Neural crest cell (in vitro differentiated cells): ENCODE measurements around the gene KISS1R. TPM values are rescaled to one million over a fixed set of nuclear protein-coding genes. Genes with fewer than 3 reads are reported as not detected.
A peak's percentile ranks its signal among the peaks of the same experiment; 100 is the strongest.

Experiments used
- DNase-seq: peaks from one replicate; pipeline ENCODE4 v3.0.0; 2021; ENCODE audit warnings: low read depth, mixed read lengths, low spot score
- H3K27ac Mint-ChIP-seq: one replicate; pipeline ENCODE4 v1.8.0; 2021; ENCODE audit warnings: mild to moderate bottlenecking, mixed read lengths; ENCODE audit not compliant: unreplicated experiment
- H3K27me3 Mint-ChIP-seq: 2 replicates; pipeline ENCODE4 v1.8.0; 2021; ENCODE audit warnings: low read depth, mild to moderate bottlenecking, mixed read lengths
- H3K36me3 Mint-ChIP-seq: 2 replicates; pipeline ENCODE4 v1.8.0; 2021; ENCODE audit warnings: low read depth, mild to moderate bottlenecking, mixed read lengths
- H3K4me1 Mint-ChIP-seq: 2 replicates; pipeline ENCODE4 v1.8.0; 2021; ENCODE audit warnings: mixed read lengths
- H3K4me3 Mint-ChIP-seq: one replicate; pipeline ENCODE4 v1.8.0; 2021; ENCODE audit warnings: mild to moderate bottlenecking, mixed read lengths
- H3K9me3 Mint-ChIP-seq: 2 replicates; pipeline ENCODE4 v1.8.0; 2021; ENCODE audit warnings: mixed read lengths
- CTCF ChIP-seq: fragments of 200-600 bp; sonication (generic); conservative IDR thresholded peaks from 2 replicates; pipeline ENCODE4 v1.5.0; 2021; ENCODE audit warnings: antibody characterized with exemption, mild to moderate bottlenecking
- long read RNA-seq: library from polyadenylated mRNA; unstranded; transcript quantifications from one replicate; pipeline ENCODE4 v2.0.0, GENCODE V29; 2020
- total RNA-seq: library from RNA; stranded (reverse); gene quantifications from 2 replicates; pipeline ENCODE4 v1.2.1, GENCODE V29; 2021

KISS1R gene
- total RNA-seq = 2.2 and 2.4 TPM in 2 replicates
- long read RNA-seq = 0 reads

GRCh38 chr19:917323-918151 is at the start of gene KISS1R:
Gene KISS1R (plus strand): TSS chr19:917333. CDS start chr19:917503, 170 bp downstream.
- no peaks in the 10 kb centered on the region for H3K9me3 Mint-ChIP-seq
- no peaks in the 10 kb centered on the region for H3K36me3 Mint-ChIP-seq
- peak; percentile 55 for DNase-seq
- H3K27me3 Mint-ChIP-seq = peaks cover 48% of the 10 kb centered on the region
- peak; percentile 59 for TF ChIP-seq CTCF
- peaks cover 4% of the 10 kb centered on the region for H3K4me1 Mint-ChIP-seq
- peak within 1 kb of the TSS; percentile 65 for H3K4me3 Mint-ChIP-seq
- no peak within 1 kb of the TSS for H3K27ac Mint-ChIP-seq

- DNase-seq = no peak
- TF ChIP-seq CTCF = no peak
- Mint-ChIP-seq H3K27ac (no peak overlapping the region), H3K9me3 (no peaks in the 10 kb centered on the region), H3K4me1 (peaks cover 8% of the 10 kb centered on the region), H3K4me3 (no peak overlapping the region), H3K36me3 (peaks cover 6% of the 10 kb centered on the region), H3K27me3 (peaks cover 27% of the 10 kb centered on the region)
Measured at GRCh38 chr19:867855-868457, 49.2 kb upstream of the KISS1R start.

- Mint-ChIP-seq H3K36me3 (peaks cover 6% of the 10 kb centered on the region), H3K4me3 (no peak overlapping the region), H3K9me3 (no peaks in the 10 kb centered on the region), H3K27ac (no peak overlapping the region), H3K27me3 (peaks cover 20% of the 10 kb centered on the region), H3K4me1 (peaks cover 7% of the 10 kb centered on the region)
- no peak for TF ChIP-seq CTCF
- DNase-seq = no peak
Measured at GRCh38 chr19:868458-869244, 48.5 kb upstream of the KISS1R start.

GRCh38 chr19:869245-870177 is 47.6 kb upstream of the KISS1R start:
- Mint-ChIP-seq H3K4me1 (peaks cover 4% of the 10 kb centered on the region), H3K36me3 (peaks cover 6% of the 10 kb centered on the region), H3K27ac (no peak overlapping the region), H3K9me3 (no peaks in the 10 kb centered on the region), H3K27me3 (peaks cover 16% of the 10 kb centered on the region), H3K4me3 (no peak overlapping the region)
- no peak for DNase-seq
- no peak for TF ChIP-seq CTCF
